Measurements from ENCODE around the gene SIRT2. TPM values are rescaled to one million over a fixed set of nuclear protein-coding genes. Genes with fewer than 3 reads are reported as not detected.

The SIRT2 gene
- total RNA-seq, 6 experiments from 2014 or later = 34.9 to 36.4 (median 35.6) TPM

GRCh38 chr19:38912600-38913514, 13.4 kb upstream of the SIRT2 start:
- Mint-ChIP-seq H3K36me3 (ENCODE audit: low read depth) (peaks cover 12% of the 10 kb centered on the region), H3K4me3 (no peak overlapping the region), H3K27me3 (ENCODE audit: insufficient read depth) (peaks cover 3% of the 10 kb centered on the region), H3K27ac (no peak overlapping the region), H3K9me3 (peaks cover 3% of the 10 kb centered on the region), H3K4me1 (ENCODE audit: low read depth) (no peaks in the 10 kb centered on the region)
- DNase-seq = no peak
- TF ChIP-seq CTCF (IDR thresholded peaks at IDR 0.05) = no peak

GRCh38 chr19:38911388-38912001, 12.1 kb upstream of the SIRT2 start:
- Mint-ChIP-seq H3K4me1 (ENCODE audit: low read depth) (no peaks in the 10 kb centered on the region), H3K36me3 (ENCODE audit: low read depth) (peaks cover 25% of the 10 kb centered on the region), H3K4me3 (no peak overlapping the region), H3K9me3 (peaks cover 14% of the 10 kb centered on the region), H3K27me3 (ENCODE audit: insufficient read depth) (peaks cover 5% of the 10 kb centered on the region), H3K27ac (no peak overlapping the region)
- TF ChIP-seq CTCF (IDR thresholded peaks at IDR 0.05) = no peak
- no peak for DNase-seq

- peaks cover 5% of the 10 kb centered on the region for H3K27me3 Mint-ChIP-seq (ENCODE audit: insufficient read depth)
- DNase-seq = no peak
- H3K9me3 Mint-ChIP-seq = peaks cover 14% of the 10 kb centered on the region
- H3K36me3 Mint-ChIP-seq (ENCODE audit: low read depth) = peaks cover 25% of the 10 kb centered on the region
- H3K4me3 Mint-ChIP-seq = no peak overlapping the region
- TF ChIP-seq CTCF (IDR thresholded peaks at IDR 0.05) = no peak
- H3K4me1 Mint-ChIP-seq (ENCODE audit: low read depth) = no peaks in the 10 kb centered on the region
- H3K27ac Mint-ChIP-seq = no peak overlapping the region
Measured at GRCh38 chr19:38910488-38910887, 11.1 kb upstream of the SIRT2 start.

GRCh38 chr19:38908911-38909310, 9.5 kb upstream of the SIRT2 start:
- DNase-seq = no peak

GRCh38 chr19:38907670-38908069, 8.3 kb upstream of the SIRT2 start:
- Mint-ChIP-seq H3K4me3 (no peak overlapping the region), H3K4me1 (ENCODE audit: low read depth) (no peaks in the 10 kb centered on the region), H3K9me3 (peaks cover 14% of the 10 kb centered on the region), H3K27me3 (ENCODE audit: insufficient read depth) (peaks cover 5% of the 10 kb centered on the region), H3K36me3 (ENCODE audit: low read depth) (peaks cover 31% of the 10 kb centered on the region), H3K27ac (no peak overlapping the region)
- no peak for DNase-seq
- TF ChIP-seq CTCF (IDR thresholded peaks at IDR 0.05) = no peak

More at GRCh38 chr19:38908911-38909310, 9.5 kb upstream of the SIRT2 start:
- H3K27me3 Mint-ChIP-seq (ENCODE audit: insufficient read depth) = peaks cover 5% of the 10 kb centered on the region
- no peaks in the 10 kb centered on the region for H3K4me1 Mint-ChIP-seq (ENCODE audit: low read depth)
- peaks cover 14% of the 10 kb centered on the region for H3K9me3 Mint-ChIP-seq
- H3K27ac Mint-ChIP-seq = no peak overlapping the region
- no peak for TF ChIP-seq CTCF (IDR thresholded peaks at IDR 0.05)
- H3K4me3 Mint-ChIP-seq = no peak overlapping the region
- H3K36me3 Mint-ChIP-seq (ENCODE audit: low read depth) = peaks cover 31% of the 10 kb centered on the region

Measured in HFFc6 (cell line).